NCI-H2029 treated with DMSO at 0.1 percent for 48 hours (cell line): ENCODE measurements around the gene TNS3.

Source experiments
- DNase-seq: peaks from one replicate; lab custom pipeline; 2025; lab: John Stamatoyannopoulos, UW

Gene TNS3

DNA sequence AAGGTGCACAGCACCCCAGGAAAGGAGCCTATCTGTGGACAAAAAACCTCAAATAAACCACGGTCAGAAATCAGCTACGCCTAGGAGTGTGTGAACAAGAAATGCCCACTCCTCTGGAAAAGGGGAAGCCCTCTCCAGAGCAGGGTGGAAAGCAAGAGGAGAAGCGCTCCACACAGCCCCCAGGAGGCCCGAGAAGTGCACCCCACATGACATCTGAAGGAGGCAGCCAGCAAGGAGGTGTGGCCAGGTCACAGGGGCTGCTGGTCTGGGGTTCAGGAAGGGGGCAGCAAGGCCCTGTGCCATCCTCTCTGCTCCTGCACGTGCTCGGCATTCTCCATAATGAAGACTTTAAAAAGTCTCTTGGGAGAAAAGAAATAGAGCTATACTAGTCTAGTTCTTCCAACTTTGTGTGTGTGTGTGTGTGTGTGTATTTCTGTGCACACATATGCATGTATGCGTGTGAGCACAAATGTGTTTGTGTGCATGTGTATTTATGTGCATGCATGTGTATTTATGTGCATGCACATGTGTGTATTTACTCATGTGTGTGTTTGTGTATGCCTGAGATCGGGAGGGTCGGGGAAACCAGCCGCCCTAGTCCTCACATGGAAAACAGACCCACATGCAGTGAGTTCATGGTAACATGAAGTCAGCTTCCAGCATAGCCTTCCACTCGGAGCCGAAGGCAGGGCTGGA lies 76.5 kb downstream of the TNS3 start:
- no peak for DNase-seq

GRCh38 chr7:47504551-47505311 lies 77.2 kb downstream of the TNS3 start:
- DNase-seq = no peak

DNA sequence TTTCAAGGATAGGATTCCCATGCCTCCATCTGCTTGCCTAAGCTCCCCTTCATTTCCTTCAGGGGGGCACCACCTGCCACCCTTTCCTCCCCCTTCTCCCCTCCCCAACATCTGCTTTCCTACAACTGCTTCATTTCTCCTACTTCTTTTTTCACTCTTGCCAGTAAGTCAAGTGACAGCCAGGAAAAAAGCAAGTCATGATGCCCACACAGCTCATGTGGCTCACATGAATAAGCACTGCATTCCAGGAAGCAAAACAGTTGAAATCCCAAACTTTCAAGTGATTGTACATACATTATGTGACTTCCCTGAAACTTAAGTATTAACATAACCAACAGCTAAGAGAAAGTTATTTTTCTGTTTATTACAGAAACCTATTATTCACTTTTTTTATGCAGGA lies 78.6 kb downstream of the TNS3 start:
- DNase-seq = no peak

DNA sequence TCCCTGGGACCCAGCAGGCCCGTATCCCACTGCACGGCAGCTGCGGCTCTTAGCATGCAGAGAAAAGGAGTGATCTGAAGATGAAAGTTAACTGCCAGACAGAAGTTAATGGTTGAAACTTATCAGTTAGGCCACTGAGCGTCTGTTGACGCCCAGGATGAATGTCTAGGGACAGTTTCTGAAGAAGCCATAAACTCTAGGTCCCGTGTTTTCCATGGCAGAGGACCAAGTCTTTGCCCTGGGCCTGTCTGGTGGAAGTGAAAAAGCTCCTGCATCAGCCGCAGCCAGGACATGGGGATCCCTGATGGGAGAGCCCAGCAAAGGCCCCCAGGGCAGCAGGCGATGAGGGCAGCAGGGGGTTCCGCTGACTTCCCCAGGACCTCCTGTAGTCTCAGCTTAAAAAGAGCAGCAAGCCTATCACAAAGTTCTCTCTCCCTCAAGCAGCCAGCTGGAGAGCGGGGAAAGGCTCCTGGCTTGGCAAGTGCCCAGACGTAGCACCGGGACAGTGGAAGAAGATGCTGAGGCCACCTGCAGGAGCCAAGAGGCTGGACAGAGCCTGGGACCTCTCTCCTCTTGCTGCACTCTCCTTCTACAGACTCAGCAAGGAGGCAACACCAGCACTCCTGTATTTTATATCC lies 79.6 kb downstream of the TNS3 start:
- DNase-seq = no peak

GRCh38 chr7:47501406-47501805 lies 80.5 kb downstream of the TNS3 start:
- no peak for DNase-seq

- no peak for DNase-seq
Measured at GRCh38 chr7:47500103-47500563, 81.8 kb downstream of the TNS3 start.

DNA sequence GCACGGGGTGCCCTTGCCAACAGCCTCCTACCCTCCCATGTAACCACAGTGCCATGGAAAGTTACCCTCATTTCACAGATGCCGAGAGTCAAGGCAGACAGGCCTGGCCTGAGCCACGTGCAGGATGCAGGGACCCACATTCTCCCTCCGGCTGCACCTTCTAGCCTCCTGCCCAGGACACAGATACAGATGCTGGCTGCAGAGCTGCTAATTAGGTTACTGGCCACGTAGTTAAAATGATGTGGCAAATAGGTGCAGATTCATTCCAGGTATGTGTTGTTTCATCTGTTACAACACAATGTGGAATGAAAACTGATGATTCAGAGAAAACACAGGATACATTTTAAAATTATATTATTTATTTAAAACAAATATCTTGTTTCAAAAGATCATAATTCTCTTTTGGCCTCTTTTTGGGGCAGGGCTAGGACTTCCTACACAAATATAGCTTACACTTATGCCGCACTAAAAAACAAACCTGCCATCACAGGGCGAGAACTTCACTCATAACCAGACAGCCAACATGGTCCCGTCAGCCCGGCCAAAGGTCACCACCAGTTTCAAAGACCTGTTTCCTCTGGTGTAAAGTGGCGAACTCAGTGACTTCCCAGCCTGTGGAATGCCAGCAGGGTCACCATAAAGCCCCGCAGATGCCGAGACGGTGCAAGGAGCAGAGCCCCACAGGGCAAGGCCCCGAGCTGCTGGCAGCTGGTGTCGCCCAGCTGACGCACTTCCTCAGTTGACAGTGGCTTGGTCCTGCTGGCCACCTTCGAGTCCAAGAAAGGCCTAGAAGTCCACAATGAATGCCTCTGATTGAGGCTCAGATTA lies 83.5 kb downstream of the TNS3 start:
- DNase-seq = no peak

- no peak for DNase-seq
Measured at GRCh38 chr7:47497367-47498096, 84.4 kb downstream of the TNS3 start.

GRCh38 chr7:47496666-47497065 lies 85.2 kb downstream of the TNS3 start:
- DNase-seq = no peak

DNA sequence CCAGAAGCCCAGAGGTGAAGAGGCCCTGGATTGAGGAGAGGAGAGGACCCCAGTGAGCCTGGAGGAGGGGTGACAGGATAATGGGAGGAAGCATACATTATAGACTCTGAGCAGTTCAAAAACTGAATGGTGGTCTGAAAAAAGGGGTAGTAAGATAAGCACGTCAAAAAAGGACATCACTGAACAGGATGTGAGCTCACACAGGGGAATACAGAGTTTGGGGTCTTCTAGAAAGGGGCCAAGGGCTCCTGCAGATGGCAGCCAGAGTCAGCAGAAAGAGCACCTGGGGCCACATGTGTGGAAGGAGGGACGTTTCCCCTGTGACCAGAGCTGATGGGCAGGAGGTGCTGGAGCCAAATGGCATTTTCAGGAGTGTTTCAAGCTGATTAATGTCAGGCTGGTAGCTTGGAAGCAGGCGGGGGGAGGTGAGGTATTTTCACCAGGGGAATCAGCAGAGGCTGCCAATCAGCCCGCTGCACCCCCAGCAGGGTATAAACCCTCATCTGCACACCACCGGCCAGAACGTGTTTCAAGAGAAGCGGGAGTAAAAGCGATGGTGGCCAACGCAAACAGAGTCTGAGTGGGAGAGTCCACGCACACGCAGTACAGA lies 85.8 kb downstream of the TNS3 start:
- no peak for DNase-seq

GRCh38 chr7:47493976-47494911 lies 87.7 kb downstream of the TNS3 start:
- DNase-seq = no peak

DNA sequence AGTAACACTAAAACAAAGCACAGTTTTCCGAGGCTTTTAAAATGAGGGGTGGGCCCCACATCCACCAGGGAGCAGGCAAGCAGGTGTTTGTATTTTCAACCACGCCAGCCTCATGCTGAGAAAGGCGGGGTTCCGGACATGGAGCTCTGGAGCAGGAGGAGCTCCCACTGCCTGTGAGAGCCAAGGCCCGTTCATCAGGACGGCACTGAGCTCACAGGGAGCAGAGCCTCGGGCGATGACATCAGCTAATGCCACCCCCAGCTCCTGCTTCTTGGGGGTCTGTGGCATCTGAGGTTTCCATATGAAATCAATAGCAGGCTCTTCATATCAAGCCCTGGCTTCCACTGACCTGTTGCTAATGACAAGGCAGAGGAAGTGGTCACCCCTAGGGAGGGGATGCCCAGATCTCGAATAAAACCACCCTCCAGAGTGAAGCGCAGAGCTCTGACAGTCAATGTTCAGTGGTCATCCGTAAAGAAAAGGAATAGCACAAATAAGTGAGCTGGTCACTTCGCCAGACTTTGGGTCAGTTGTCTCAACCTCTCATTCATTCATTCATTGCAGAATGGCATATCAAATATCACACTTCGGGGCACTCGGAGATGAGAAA lies 89.1 kb downstream of the TNS3 start:
- no peak for DNase-seq

GRCh38 chr7:47490501-47491265 lies 91.2 kb downstream of the TNS3 start:
- DNase-seq = no peak

GRCh38 chr7:47489624-47490023 lies 92.3 kb downstream of the TNS3 start:
- no peak for DNase-seq

- no peak for DNase-seq
Measured at GRCh38 chr7:47488969-47489342, 93.0 kb downstream of the TNS3 start.

DNA sequence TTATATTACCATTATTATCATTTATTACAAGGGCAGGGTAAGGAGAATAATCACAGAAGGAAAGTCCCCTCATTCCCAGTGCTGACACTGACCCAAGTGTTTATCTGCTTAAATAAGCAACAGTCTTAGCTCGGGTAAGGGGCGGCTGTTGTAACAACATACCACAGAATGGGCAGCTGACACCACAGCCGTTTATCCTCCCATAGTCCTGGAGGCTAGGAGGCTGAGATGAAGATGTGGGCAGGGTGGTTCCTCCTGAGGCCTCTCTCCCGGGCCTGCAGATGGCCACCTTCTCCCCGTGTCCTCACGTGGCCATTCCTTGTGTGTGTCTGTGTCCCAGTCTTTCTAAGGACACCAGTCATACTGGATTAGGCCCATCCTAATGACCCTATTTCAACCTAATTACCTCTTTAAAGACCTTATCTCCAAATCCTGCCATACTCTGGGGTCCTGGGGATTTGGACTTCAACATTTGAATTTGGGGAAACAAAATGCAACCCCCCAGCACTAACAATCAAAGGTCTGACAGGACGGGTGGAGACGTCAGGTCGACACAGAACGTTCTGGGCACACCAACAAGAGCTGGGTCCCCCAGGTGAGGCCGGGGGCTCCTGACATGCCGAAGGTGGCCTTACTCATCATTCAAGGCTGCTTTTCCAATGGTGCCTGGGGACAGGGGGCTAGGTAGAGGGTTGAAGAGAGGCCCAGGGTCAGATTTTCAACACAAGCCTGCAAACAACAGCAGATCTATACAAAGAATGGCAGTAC lies 93.5 kb downstream of the TNS3 start:
- DNase-seq = no peak

- DNase-seq = no peak
Measured at GRCh38 chr7:47485640-47486435, 96.1 kb downstream of the TNS3 start.
